NCI-H526 treated with DMSO at 0.1 percent for 48 hours (cell line): ENCODE data around the gene TSKS.

Experiments used
- DNase-seq: peaks from one replicate; lab custom pipeline; 2025; lab: John Stamatoyannopoulos, UW

Gene TSKS

DNA sequence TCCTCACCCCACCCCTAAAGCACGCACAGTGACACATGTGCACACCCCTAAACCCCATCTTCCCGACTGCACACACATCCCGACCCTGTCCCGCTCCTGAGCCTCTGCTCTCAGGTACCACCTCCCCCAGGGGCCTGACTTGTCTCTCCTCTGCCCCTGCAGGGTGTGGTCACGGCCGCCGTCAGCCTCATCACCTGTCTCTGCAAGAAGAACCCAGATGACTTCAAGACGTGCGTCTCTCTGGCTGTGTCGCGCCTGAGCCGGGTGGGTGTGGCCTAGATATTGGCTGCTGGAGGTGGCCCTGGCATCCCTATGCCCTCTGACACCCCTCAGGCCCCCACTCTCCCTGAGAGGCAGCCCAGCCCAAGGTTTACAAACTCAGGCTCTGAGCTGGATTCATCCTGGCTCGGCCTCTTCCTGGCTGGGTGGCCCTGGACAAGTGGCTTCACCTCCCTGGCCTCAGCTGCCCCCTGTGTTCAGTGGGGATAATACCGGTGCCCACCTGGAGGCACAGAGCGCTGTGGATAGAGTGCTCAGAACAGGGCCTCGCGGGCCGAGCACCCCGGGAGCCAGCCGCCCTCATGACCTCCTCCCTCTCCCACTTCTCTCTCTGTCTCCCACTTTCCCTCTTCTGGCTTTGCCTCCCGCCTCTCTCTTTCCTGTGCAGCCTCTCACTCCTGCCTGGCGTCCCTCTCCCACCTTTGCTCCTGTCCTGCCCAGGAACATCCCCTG is 29.9 kb upstream of the TSKS start:
- DNase-seq: no peak

DNA sequence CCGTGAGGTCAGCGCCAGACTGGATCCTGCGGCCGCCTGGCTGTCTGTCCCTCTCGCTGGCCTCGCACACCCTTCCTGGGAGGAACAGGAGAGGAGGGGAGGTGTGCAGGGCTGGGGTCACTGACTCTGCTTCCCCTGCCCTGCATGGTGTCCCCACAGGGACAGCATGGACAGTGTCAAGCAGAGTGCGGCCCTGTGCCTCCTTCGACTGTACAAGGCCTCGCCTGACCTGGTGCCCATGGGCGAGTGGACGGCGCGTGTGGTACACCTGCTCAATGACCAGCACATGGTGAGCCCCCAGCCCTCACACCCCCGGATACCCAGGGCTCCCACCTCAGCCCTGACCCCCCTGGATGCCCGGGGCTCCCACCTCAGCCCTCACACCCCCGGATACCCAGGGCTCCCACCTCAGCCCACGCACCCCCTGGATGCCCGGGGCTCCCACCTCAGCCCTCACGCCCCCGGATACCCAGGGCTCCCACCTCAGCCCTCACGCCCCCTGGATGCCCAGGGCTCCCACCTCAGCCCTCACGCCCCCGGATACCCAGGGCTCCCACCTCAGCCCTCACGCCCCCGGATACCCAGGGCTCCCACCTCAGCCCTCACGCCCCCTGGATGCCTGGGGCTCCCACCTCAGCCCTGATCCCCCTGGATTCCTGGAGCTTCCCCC is 28.8 kb upstream of the TSKS start:
- no peak for DNase-seq

DNA sequence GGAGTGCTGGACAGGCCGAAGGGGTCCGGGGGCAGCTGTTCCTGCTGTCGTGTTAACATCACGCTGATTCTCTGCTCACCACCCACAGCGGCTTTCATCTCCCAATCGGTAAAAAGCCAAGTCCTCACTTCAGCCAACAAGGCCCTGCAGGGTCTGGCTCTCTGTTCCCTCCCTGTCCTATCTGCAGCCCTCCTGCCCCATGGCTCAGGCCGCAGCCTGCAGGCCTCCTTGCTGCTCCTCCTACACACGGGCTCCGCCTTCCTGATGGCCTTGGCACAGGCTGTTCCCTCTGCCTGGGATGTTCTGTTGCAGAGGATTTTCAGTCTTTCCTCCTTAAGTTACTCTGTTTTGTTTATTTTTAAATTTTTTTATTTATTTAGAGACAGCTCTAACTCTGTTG is 27.8 kb upstream of the TSKS start:
- DNase-seq: no peak

DNA sequence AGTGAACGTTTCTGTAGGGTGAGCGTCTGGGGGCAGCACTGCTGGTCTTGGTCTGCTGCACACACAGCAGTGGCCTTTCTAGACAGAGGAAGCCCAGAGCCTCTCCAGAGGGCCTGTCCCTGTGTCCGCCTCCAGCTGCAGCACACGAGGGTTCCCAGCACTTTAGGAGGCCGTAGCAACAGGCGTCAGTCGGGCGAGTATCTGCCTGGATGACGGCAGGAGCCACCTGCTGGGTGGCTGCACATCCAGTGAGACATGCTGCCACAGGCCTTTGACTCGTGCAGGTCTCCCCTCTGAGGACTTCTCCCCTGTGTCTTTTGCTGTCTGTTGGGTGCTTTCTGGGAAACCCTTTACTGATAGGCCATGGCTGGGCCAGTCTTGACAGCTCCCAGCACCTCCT is 25.8 kb upstream of the TSKS start:
- no peak for DNase-seq

DNA sequence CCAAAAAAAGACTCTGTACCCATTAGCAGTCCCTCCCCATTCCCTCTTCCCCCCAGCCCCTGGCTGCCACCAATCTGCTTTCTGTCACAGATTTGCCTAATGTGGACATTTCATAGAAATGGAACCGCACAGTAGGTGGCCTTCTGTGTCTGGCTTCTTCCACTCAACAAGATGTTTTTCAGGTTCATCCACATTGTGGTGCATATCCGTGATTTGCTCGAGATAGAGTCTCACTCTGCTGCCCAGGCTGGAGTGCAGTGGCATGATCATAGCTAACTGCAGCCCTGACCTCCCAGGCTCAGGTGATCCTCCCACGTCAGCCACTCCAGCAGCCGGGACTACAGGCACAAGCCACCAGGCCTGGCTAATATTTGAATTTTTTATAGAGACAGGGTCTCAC is 24.6 kb upstream of the TSKS start:
- no peak for DNase-seq

DNA sequence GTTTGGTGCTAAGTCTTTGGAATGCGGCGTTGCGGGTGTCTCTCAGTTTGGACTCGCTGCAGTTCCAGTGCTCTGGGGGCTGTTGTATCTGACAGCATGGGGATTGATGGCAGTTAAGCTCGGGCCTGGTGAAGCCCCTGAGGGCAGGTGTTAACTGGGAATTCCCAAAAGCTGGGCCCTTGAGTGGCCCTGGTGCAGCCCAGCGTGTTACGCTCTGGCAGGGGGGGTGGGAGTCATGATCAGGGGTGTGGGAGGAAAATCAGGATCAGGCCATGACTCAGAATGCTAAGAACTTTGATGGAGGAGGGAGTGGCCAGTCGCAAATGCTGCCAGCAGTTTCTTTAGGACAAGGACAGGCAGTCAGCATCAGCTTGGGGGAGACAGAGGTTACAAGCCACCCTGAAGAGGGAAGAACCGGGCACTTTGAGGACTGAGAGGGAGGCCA is 23.3 kb upstream of the TSKS start:
- no peak for DNase-seq

DNA sequence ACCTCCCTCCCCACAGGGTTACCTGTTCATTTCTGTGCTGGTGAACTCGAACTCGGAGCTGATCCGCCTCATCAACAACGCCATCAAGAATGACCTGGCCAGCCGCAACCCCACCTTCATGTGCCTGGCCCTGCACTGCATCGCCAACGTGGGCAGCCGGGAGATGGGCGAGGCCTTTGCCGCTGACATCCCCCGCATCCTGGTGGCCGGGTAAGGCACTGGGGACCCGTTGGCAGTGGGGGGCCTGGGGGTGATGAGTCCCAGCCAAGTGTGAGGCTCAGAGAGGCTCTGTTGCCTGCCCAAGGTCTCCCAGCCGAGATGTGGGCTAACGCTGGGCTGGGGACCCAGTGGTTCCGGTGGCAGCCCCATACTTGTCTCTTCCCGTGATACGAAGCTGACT is 19.4 kb upstream of the TSKS start:
- no peak for DNase-seq

DNA sequence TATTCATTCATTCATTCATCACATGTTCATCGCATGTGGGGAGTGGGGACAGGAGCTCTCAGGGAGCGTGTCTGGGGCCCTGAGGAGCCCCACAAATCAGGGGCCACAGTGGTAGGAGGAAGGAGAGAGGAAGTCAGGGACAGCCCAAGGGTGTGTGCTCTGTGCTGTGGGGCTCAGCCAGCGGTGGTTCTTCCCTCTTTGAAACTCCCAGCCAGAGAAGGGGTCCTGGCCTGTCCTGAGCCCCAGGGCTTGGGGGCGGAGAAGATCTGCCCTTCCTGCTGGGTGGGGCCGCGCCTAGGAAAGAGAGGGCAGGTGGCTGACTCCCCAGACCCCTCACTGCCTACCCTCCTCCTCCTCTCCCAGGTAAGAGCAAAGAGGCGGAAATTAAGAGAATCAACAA is 18.3 kb upstream of the TSKS start:
- no peak for DNase-seq

DNA sequence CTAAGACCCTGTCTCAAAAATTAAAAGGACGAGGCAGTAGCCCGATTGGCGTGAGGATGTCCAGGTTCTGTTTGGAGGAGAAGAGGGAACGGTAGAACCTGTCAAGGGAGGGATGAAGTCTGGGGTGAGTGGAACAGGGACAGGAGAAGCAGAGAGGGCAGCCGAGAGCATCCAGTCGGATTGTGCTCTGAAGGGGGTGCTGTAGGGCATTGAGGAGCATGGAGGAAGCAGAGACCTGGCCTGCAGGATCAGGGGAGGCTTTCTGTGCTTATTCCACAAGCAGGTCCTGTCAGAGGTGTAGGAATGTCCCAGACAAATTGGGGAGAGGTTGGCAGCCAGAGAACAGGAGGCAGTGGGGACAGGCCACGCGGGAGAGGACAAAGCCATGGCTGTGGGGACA is 17.8 kb upstream of the TSKS start:
- DNase-seq: no peak

DNA sequence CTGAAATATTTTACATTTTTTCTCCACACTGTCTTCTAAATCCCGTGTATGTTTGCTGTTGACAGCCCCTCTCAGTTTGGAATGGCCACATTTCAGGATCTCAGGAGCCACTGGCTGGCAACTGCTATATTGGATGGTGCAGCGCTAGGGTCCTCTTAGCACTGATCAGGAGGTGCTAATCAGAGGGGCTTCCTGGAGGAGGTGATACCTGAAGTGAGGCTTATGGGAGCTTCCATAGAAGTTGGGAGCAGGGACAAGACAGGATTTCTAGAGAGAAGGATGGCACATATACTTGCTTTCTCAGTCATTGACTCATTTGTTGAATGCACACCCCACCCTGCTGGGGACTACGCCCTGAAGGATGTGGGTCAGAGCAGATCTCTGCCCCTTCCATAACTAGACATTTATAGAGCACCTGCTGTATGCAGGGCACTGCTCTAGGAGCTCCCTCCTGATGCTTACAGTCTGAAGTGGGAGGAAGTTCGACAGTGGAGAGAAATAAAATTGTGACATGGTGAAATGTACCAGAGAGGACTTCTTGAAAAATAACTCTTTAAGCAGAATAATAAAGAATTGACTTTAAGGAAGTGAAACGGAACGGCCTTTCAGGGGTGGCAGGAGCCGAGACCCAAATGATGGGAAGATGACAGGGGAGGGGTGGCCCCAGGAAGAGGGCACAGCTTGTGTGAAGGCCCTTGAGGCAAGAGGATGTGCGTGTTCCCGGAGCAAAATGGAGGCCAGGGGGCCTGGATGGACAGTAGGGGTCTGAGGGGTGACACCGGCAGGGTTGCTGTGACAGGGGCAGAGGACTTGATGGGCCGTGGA is 16.8 kb upstream of the TSKS start:
- DNase-seq: no peak

DNA sequence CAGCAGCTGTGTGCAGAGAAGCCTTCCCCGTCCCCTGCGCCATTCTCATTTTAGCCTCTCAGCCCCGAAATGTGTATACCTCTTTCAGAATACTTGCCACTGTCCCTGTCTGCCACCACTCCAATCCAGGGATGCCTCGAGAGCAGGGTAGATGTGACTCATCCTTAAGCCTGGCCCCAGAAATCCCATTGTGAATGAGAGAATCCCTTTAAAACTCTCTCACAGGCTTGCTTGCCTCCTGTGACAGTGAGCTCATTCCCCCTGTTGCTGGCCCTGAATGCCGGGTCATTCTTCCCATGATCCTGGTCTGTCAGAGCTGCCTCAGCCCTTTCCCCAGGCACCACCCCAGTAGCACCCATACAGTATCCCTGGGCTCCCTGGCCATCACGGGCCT is 13.3 kb upstream of the TSKS start:
- no peak for DNase-seq

DNA sequence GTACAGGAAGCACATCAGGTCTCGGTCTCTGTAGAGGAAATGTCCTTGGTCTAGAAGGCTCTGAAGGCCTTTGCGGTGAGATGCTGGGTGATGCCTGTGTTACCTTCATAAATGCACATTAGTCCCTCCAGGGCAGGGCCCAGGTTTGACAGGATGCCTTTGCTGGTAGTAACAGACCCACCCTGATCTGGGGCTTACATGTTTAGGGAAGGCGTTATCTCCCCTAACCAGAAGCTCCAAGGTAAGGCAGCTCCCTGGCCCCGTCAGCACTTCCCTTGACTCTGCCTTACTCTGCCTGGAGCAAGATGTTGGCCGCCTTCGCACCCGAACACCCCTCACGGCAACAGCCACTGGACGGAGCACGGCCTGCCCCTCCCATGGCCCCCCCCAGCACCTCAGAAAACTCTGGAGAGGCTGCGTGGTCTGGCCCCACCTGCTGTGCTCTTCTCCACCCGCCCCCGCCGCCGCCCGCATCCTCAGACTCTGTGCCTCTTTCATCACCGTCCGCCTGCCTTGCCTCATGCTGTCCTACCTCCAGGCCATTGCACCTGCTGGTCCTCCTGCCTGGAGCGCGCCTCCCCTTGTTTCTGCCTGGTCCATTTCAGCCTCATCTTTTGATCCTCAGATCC is 12.8 kb upstream of the TSKS start:
- no peak for DNase-seq

DNA sequence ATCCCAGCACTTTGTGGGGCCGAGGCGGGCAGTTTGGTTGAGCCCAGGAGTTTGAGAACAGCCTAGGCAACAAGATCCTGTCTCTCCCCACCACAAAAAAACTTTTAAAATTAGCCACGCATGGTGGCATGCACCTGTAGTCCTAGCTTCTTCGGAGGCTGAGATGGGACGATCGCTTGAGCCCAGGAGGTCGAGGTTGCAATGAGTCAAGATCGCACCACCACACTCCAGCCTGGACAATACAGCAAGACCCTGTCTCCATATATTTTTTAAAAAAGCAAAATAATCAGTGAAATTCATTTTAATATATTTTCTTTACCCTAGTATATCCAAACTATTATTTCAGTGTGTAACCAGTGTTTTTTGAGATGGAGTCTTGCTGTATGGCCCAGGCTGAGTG is 11.9 kb upstream of the TSKS start:
- DNase-seq: no peak

DNA sequence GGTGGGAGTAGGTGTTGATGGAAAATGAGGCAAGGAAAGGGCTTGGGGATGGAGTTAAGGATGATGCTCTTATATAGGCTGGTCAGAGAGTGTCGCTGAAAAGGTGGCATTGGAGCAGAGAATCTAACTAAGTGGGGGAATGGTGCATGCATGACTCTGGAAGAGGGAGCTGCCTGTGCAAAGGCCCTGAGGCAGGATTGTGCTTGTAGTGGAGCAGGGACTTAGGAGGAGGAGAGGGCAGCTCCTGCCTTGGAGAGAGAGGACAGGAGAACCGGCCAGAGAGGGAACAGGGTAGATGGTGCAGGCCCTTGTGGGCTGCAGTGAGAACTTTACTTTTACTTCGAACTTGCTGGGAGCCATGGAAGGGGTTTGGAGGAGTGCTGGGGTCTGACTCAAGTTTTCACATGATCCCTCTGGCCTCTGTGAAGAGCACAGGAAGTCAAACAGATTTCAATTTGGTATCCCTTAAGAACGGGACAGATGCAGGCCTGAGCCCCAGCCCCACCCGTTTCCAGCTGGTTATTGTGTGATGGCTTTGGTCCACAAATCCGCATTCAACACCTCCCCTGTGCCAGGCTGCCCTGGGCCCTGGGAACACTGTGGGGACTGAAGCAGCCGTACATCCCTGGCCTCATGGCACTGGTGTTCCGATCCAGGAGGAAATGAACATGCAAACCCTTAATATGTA is 10.7 kb upstream of the TSKS start:
- DNase-seq: no peak

DNA sequence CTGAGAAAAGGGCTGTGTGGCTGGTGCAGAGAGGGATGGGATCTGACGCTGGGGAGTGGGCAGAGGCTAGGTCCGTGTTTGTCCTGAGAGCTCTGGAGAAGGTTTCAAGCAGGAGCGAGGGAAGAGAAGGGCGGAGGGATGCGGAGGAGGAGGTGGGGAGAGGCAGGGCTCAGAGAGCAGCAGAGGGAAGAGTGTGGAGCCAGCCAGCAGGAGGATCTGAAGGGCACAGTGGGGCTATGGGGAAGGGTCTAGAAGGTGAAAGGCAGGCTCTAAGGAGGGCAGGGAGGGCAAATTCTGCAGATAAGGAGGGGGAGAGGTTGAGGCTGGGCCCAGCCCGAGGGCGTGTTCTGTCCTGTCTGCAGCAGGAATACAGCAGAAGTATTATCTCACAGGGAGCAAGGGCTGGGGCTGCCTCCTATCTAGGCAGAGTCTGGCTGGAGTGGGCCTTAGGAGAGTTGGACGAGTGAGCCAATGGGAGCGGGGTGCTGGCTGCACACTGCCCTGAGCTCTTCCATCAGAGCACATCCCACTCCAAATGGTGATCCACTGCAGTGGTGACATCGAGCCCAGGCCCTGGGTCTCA is 9.8 kb upstream of the TSKS start:
- DNase-seq: no peak

DNA sequence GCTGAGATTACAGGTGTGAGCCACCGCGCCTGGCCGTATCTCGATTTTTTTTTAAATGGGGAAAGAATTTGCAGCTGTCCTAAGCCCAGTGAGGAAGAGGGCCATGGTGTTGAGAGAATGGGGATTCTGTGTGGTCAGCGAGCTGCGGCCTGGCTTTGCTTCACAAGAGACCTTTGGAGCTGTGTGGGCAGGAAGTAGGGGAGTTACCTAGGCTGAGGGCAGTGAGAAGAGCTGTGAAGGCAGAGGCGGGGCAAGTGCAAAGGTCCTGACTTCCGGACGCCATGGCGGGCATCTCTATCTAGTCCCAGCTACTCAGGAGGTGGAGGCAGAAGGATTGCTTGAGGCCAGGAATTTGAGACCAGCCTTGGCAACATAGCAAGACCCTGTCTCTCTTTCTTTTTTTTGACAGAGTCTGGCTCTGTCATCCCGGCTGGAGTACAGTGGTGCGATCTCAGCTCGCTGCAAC is 8.6 kb upstream of the TSKS start:
- no peak for DNase-seq

DNA sequence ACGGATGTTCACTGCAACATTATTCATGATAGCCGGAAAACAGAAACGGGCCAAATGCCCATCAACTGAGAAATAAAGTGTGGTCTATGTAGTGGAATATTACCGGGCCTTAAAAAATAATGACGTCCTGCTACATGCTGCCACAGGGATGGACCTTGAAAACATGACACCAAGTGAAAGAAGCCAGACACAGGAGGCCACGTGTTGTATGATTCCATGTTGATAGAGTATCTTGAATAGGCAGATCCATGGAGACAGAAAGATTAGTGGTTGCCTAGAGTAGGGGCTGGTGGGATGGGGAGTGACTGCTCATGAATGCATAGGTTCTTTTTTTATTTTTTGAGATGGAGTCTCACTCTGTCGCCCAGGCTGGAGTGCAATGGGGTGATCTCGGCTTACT is 7.4 kb upstream of the TSKS start:
- DNase-seq: no peak

DNA sequence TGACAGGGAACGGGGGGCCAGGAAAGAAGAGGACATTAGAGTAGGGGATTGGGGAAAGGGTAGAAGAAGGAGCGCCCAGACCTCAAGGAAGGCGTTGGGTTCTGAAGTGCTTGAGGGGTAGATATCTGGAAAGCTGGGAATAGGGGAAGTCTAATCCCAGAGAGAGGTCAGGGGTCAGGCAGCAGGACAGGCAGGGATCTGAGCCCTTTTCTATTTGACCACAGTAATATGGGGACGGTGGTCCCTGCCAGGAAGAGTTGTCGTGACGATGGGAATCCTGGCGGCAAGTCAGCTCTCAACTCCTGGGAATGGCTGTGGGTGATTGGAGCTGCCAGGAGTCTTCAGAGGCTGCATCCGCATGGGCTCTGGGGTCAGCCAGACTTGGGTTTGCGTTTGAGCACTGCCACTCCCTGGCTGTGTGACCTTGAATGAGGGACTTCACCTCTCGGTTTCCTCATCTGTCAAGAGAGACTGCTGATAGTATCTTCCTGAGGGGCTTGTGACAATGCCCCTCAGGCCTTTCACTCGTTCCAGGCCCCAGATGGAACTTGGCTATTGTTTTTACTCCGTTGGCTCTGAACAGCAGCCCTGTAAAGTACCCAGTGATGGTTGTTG is 5.0 kb upstream of the TSKS start:
- DNase-seq: no peak

DNA sequence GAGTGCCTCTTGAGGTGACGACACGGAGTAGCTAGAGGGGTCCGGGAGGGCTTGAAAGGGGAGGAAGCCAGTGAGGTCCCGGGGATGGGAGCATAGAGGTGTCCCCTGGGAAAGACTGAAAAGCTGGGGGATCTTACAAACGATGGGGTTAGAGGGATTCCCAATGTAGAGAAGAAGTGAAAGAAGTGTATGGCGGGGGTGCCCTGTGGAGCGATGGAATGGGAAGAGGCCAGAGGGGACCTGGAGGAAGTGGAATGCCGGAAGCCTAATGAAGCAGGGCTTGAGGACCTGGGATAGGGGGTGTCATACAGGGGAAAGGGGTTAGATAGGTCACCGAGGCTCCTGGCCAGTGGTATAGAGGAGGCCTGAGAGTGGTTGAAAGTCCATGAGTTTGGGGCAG is 4.3 kb upstream of the TSKS start:
- no peak for DNase-seq

DNA sequence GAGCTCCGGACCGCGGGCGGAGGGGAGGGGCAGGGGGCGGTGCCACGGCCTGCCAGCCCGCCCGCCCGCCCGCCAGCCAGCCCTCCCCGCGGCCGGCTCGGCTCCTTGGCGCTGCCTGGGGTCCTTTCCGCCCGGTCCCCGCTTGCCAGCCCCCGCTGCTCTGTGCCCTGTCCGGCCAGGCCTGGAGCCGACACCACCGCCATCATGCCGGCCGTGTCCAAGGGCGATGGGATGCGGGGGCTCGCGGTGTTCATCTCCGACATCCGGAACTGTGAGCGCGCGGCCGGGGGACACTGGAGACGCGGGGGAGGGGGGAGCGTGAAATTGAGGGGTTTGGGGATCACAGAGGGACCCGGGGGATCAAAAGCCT is 3.8 kb upstream of the TSKS start, which contains the start of gene AP2A1:
TSS of gene AP2A1 (plus strand) at position 72 of the 370 bp plus-strand sequence. CDS start at position 205, 133 bp downstream.
- no peak for DNase-seq
